H9 (cell line): ENCODE data around the gene LEKR1. TPM values are rescaled to one million over a fixed set of nuclear protein-coding genes. Genes with fewer than 3 reads are reported as not detected.

Source experiments
- DNase-seq: peaks from one replicate; pipeline ENCODE4 v3.0.0-alpha.2; 2017
- H2AFZ ChIP-seq: one replicate; pipeline ENCODE4 v1.6.1; 2013; ENCODE audit warnings: mild to moderate bottlenecking, low read length, control low read depth, moderate library complexity
- H2AK5ac ChIP-seq: 2 replicates; pipeline ENCODE4 v1.6.1; 2013; ENCODE audit warnings: low read length, control low read depth, mixed read lengths; ENCODE audit not compliant: insufficient read length
- H2BK120ac ChIP-seq: one replicate; pipeline ENCODE4 v1.6.1; 2013; ENCODE audit warnings: low read depth, mild to moderate bottlenecking, low read length, control low read depth, inconsistent platforms; ENCODE audit not compliant: poor library complexity, severe bottlenecking
- H2BK12ac ChIP-seq: 2 replicates; pipeline ENCODE4 v1.6.1; 2013; ENCODE audit warnings: low read length, control low read depth, mixed read lengths, low read depth; ENCODE audit not compliant: insufficient read length
- H2BK15ac ChIP-seq: 2 replicates; pipeline ENCODE4 v1.6.1; 2013; ENCODE audit warnings: low read depth, low read length, control low read depth
- H2BK20ac ChIP-seq: one replicate; pipeline ENCODE4 v1.6.1; 2013; ENCODE audit warnings: low read depth, mild to moderate bottlenecking, low read length, control low read depth, inconsistent platforms; ENCODE audit not compliant: poor library complexity, severe bottlenecking
- H2BK5ac ChIP-seq: 2 replicates; pipeline ENCODE4 v1.6.1; 2013; ENCODE audit warnings: low read length, control low read depth, mixed read lengths; ENCODE audit not compliant: insufficient read length
- H3K14ac ChIP-seq: 2 replicates; pipeline ENCODE4 v1.6.1; 2013; ENCODE audit warnings: low read length, control low read depth; ENCODE audit not compliant: insufficient read depth
- H3K18ac ChIP-seq: 2 replicates; pipeline ENCODE4 v1.6.1; 2013; ENCODE audit warnings: low read depth, mild to moderate bottlenecking, mixed read lengths, low read length, control low read depth; ENCODE audit not compliant: insufficient read length
- H3K23ac ChIP-seq: 2 replicates; pipeline ENCODE4 v1.6.1; 2013; ENCODE audit warnings: low read length, control low read depth, mixed read lengths, low read depth; ENCODE audit not compliant: insufficient read length
- H3K23me2 ChIP-seq: 2 replicates; pipeline ENCODE4 v1.6.1; 2013; ENCODE audit warnings: low read depth, mild to moderate bottlenecking, mixed read lengths, low read length, control low read depth; ENCODE audit not compliant: insufficient read length, poor library complexity, severe bottlenecking
- H3K27ac ChIP-seq: 2 replicates; pipeline ENCODE4 v1.5.1; 2013; ENCODE audit warnings: low read length, control low read depth, mixed read lengths, low read depth; ENCODE audit not compliant: insufficient read length
- H3K27me3 ChIP-seq: 2 replicates; pipeline ENCODE4 v1.6.1; 2013; ENCODE audit warnings: low read length, control low read depth, inconsistent platforms; ENCODE audit not compliant: insufficient read depth
- H3K4ac ChIP-seq: 2 replicates; pipeline ENCODE4 v1.6.1; 2013; ENCODE audit warnings: low read depth, mild to moderate bottlenecking, control low read depth, inconsistent platforms, low read length, moderate library complexity
- H3K4me1 ChIP-seq: 2 replicates; pipeline ENCODE4 v1.6.1; 2013; ENCODE audit warnings: low read length, control low read depth, inconsistent platforms; ENCODE audit not compliant: insufficient read depth
- H3K4me2 ChIP-seq: 2 replicates; pipeline ENCODE4 v1.6.1; 2013; ENCODE audit warnings: low read length, control low read depth, mixed read lengths; ENCODE audit not compliant: insufficient read length, insufficient read depth
- H3K56ac ChIP-seq: 2 replicates; pipeline ENCODE4 v1.6.1; 2013; ENCODE audit warnings: low read depth, mild to moderate bottlenecking, mixed read lengths, low read length, control low read depth; ENCODE audit not compliant: insufficient read length
- H3K79me1 ChIP-seq: 2 replicates; pipeline ENCODE4 v1.6.1; 2013; ENCODE audit warnings: low read depth, mild to moderate bottlenecking, moderate library complexity, low read length, control low read depth, inconsistent platforms; ENCODE audit not compliant: insufficient read depth, poor library complexity, severe bottlenecking
- H3K79me2 ChIP-seq: 2 replicates; pipeline ENCODE4 v1.6.1; 2013; ENCODE audit warnings: low read length, control low read depth, inconsistent platforms; ENCODE audit not compliant: insufficient read depth
- H3K9ac ChIP-seq: 2 replicates; pipeline ENCODE4 v1.6.1; 2013; ENCODE audit warnings: low read length, control low read depth, mixed read lengths; ENCODE audit not compliant: insufficient read length; ENCODE audit errors: extremely low read depth
- H3K9me3 ChIP-seq: one replicate; pipeline ENCODE4 v1.6.1; 2013; ENCODE audit warnings: low read depth, low read length, inconsistent platforms; ENCODE audit not compliant: control insufficient read depth
- H3T11ph ChIP-seq: one replicate; pipeline ENCODE4 v1.6.1; 2013; ENCODE audit warnings: mild to moderate bottlenecking, low read length, control low read depth, inconsistent platforms
- H4K20me1 ChIP-seq: one replicate; pipeline ENCODE4 v1.6.1; 2013; ENCODE audit not compliant: control insufficient read depth, insufficient read length, insufficient read depth
- H4K5ac ChIP-seq: 2 replicates; pipeline ENCODE4 v1.6.1; 2013; ENCODE audit warnings: low read depth, mild to moderate bottlenecking, mixed read lengths, low read length, control low read depth; ENCODE audit not compliant: insufficient read length
- H4K8ac ChIP-seq: replicated peaks from 2 replicates; pipeline ENCODE4 v1.6.1; 2013; ENCODE audit warnings: low read length, control low read depth, mixed read lengths, low read depth; ENCODE audit not compliant: insufficient read length
- H4K91ac ChIP-seq: 2 replicates; pipeline ENCODE4 v1.6.1; 2013; ENCODE audit warnings: low read depth, mild to moderate bottlenecking, moderate library complexity, mixed read lengths, low read length, control low read depth; ENCODE audit not compliant: insufficient read length
- H3K27ac Mint-ChIP-seq, 3 experiments: 2 replicates in 2 of 3; 3 replicates in 1 of 3; pipeline ENCODE4 v1.8.0; 2020 to 2021; ENCODE audit warnings: mixed read lengths in 3 of 3, mild to moderate bottlenecking in 1 of 3, moderate library complexity in 1 of 3
- H3K27me3 Mint-ChIP-seq: 2 replicates; pipeline ENCODE4 v1.8.0; 2021; ENCODE audit warnings: low read depth, mild to moderate bottlenecking, moderate library complexity, mixed read lengths
- H3K36me3 Mint-ChIP-seq, 3 experiments: 2 replicates in 2 of 3; 3 replicates in 1 of 3; pipeline ENCODE4 v1.8.0; 2020 to 2021; ENCODE audit warnings: low read depth in 3 of 3, mixed read lengths in 3 of 3; ENCODE audit not compliant: insufficient read depth in 1 of 3
- H3K4me1 Mint-ChIP-seq, 2 experiments: 2 replicates each; pipeline ENCODE4 v1.8.0; 2020; ENCODE audit warnings: mixed read lengths in 2 of 2
- H3K4me3 Mint-ChIP-seq, 2 experiments: 2 replicates in 1 of 2; 3 replicates in 1 of 2; pipeline ENCODE4 v1.8.0; 2020 to 2021; ENCODE audit warnings: mild to moderate bottlenecking in 2 of 2, mixed read lengths in 2 of 2, moderate library complexity in 1 of 2
- H3K9me3 Mint-ChIP-seq, 2 experiments: 2 replicates in 1 of 2; 3 replicates in 1 of 2; pipeline ENCODE4 v1.8.0; 2020; ENCODE audit warnings: mild to moderate bottlenecking in 2 of 2, mixed read lengths in 2 of 2, moderate library complexity in 1 of 2
- CTCF ChIP-seq: fragments of 200-600 bp; sonication (generic); conservative IDR thresholded peaks from 3 replicates; pipeline ENCODE4 v1.8.0; 2021; ENCODE audit warnings: antibody characterized with exemption, mild to moderate bottlenecking
- WGBS: extraction: QIAGEN DNeasy Blood & Tissue Kit; methylation state at CpG from one replicate; pipeline ENCODE4 v1.1.7; 2013; ENCODE audit warnings: missing lambda C conversion rate, low lambda C conversion rate, mixed read lengths; ENCODE audit not compliant: insufficient read length; ENCODE audit errors: extremely low coverage; 5-methylcytosine and 5-hydroxymethylcytosine counted together
- total RNA-seq: library from RNA; stranded (reverse); gene quantifications from 2 replicates; pipeline ENCODE4 v1.2.1, GENCODE V29; 2021

The LEKR1 gene
- total RNA-seq, 1 experiment from 2014 or later: not detected

GRCh38 chr3:156865732-156866131 is 39.6 kb downstream of the LEKR1 start:
- no peak overlapping the region for H4K5ac ChIP-seq
- no peak overlapping the region for H2AFZ ChIP-seq
- whole genome bisulfite sequencing: no CpG with 5 or more reads among the region's 2 CpGs
- no peak overlapping the region for H3T11ph ChIP-seq
- Mint-ChIP-seq H3K4me1 (no peaks in the 10 kb centered on the region), H3K9me3 (no peaks in the 10 kb centered on the region), H3K27me3 (no peaks in the 10 kb centered on the region), H3K36me3 (no peaks in the 10 kb centered on the region), H3K4me3 (no peak overlapping the region), H3K27ac (no peak overlapping the region)
- no peak for DNase-seq
- no peak overlapping the region for H2BK20ac ChIP-seq
- H3K9me3 ChIP-seq: no peaks in the 10 kb centered on the region
- no peak overlapping the region for H2AK5ac ChIP-seq
- no peak overlapping the region for H2BK120ac ChIP-seq
- no peak overlapping the region for H3K18ac ChIP-seq
- no peaks in the 10 kb centered on the region for H3K79me1 ChIP-seq
- no peak overlapping the region for H3K27ac ChIP-seq
- no peaks in the 10 kb centered on the region for H3K27me3 ChIP-seq
- H3K4ac ChIP-seq: no peak overlapping the region
- no peak overlapping the region for H3K23ac ChIP-seq
- no peak overlapping the region for H3K56ac ChIP-seq
- no peak for TF ChIP-seq CTCF
- no peak overlapping the region for H2BK5ac ChIP-seq
- H3K23me2 ChIP-seq: no peaks in the 10 kb centered on the region
- H4K20me1 ChIP-seq: no peaks in the 10 kb centered on the region
- no peak overlapping the region for H2BK12ac ChIP-seq
- no peak overlapping the region for H3K4me2 ChIP-seq
- H2BK15ac ChIP-seq: no peak overlapping the region
- no peaks in the 10 kb centered on the region for H3K79me2 ChIP-seq
- no peaks in the 10 kb centered on the region for H3K4me1 ChIP-seq
- H4K91ac ChIP-seq: no peak overlapping the region
- H3K9ac ChIP-seq: no peak overlapping the region
- H4K8ac ChIP-seq: no peak overlapping the region
- H3K14ac ChIP-seq: no peak overlapping the region
